Ovary (tissue), 9 donors: ENCODE results near the gene POLE. TPM values are rescaled to one million over a fixed set of nuclear protein-coding genes. Genes with fewer than 3 reads are reported as not detected.

Experiments used
- DNase-seq, 5 donors: peaks; one replicate each; pipeline ENCODE4 v3.0.0-alpha.2; 2019 to 2020
- H3K27ac ChIP-seq, 2 donors: fragments of 200-600 bp; one replicate each; pipeline versions ENCODE4 v1.5.1 to v1.8.0; 2019 to 2022
- H3K27me3 ChIP-seq: fragments of 200-600 bp; one replicate; pipeline ENCODE4 v1.8.0; 2022
- H3K36me3 ChIP-seq: fragments of 200-600 bp; sonication (generic); one replicate; pipeline ENCODE4 v1.5.1; 2019
- H3K4me1 ChIP-seq: one replicate; pipeline ENCODE4 v1.8.1; 2013; ENCODE audit warnings: mild to moderate bottlenecking, moderate library complexity; ENCODE audit not compliant: insufficient read depth
- H3K4me3 ChIP-seq: fragments of 200-600 bp; sonication (generic); one replicate; pipeline ENCODE4 v1.5.1; 2017
- H3K9me3 ChIP-seq, 2 donors: fragments of 200-600 bp in 1 of 2; sonication (generic) in 1 of 2; one replicate each; pipeline versions ENCODE4 v1.5.1 to v1.8.1; 2013 to 2019; ENCODE audit warnings: mild to moderate bottlenecking in 1 of 2, moderate library complexity in 1 of 2
- CTCF ChIP-seq, 3 donors: fragments of 450-650 bp in 2 of 3; fragments of 200-600 bp in 1 of 3; IDR thresholded peaks; one replicate each; pipeline versions ENCODE4 v1.5.1 to v1.8.0; 2016 to 2022; ENCODE audit warnings: antibody characterized with exemption in 3 of 3, mild to moderate bottlenecking in 1 of 3
- EP300 ChIP-seq: sonication (generic); formaldehyde crosslinking; IDR thresholded peaks from one replicate; pipeline ENCODE4 v1.6.1; 2017; ENCODE audit warnings: antibody characterized with exemption
- POLR2A ChIP-seq: fragments of 450-650 bp; IDR thresholded peaks from one replicate; pipeline ENCODE4 v1.6.1; 2017; ENCODE audit warnings: antibody characterized with exemption, mild to moderate bottlenecking, moderate library complexity
- WGBS, 3 donors: extraction: QIAGEN DNeasy Blood & Tissue Kit in 1 of 3; methylation state at CpG; one replicate each; pipeline versions ENCODE4 v1.1.5 to v1.1.7; 2013 to 2017; 5-methylcytosine and 5-hydroxymethylcytosine counted together
- intact Hi-C, 4 donors: fragments of 100-400 bp; cut with DNase I; formaldehyde crosslinking; loops; one replicate each; pipeline versions ENCODE4 v1.11.0 to v1.15.1; 2022 to 2023
- polyA plus RNA-seq, 2 donors: library from polyadenylated mRNA; stranded (reverse); fragments of 200-250 nt in 1 of 2; fragments of 350-450 nt in 1 of 2; fragmentation: Illumina TruSeq in 1 of 2; extraction: RNeasy Lipid Tissue Mini Kit (QIAGEN cat#74804) in 1 of 2; gene quantifications; one replicate each; pipeline ENCODE4 v1.2.3, GENCODE V29; 2013 to 2014
- total RNA-seq, 7 donors: library from RNA; depleted of rRNA in 2 of 7; stranded (reverse); fragments of >200 nt in 2 of 7; fragmentation: NEBNext Ultra II Directional in 3 of 7; extraction: Animal tissue kit (Norgen Biotek cat#: 25700) in 3 of 7; gene quantifications; one replicate each; pipeline versions ENCODE4 v1.1.0 to v1.2.4, GENCODE V29; 2016 to 2023
- donor health status: DM: no; HTN: no; CAD: no; lungs with moderate emphysema.
- donor health status: DM: no; HTN: no; CAD: no.
- donor health status: Bipolar disorder and iron deficiency.
- donor health status: DM: yes; HTN: yes; CAD: no.
- donor health status: DM: no; HTN: no; CAD: no.
- donor health status: DM: yes; HTN: yes; CAD: no.

The POLE gene
- total and polyA plus RNA-seq, 9 donors = 12.5 to 34.7 (median 24.0) TPM

GRCh38 chr12:132631666-132632065, 55.5 kb downstream of the POLE start:
- Histone ChIP-seq H3K27ac (no peak overlapping the region), H3K4me3 (no peak overlapping the region), H3K36me3 (no peaks in the 10 kb centered on the region), H3K9me3 (no peaks in the 10 kb centered on the region), H3K27me3 (no peaks in the 10 kb centered on the region), H3K4me1 (no peaks in the 10 kb centered on the region)
- DNase-seq = no peak
- WGBS, 3 donors = 92 to 95% (median 95%) methylated on average over 10 to 11 of the region's 11 CpGs
- intact Hi-C loops = loop anchor here in 1 of 4 donors (10.0 kb wide), 1 partner anchor 217 kb away; no protein-coding TSS in a partner anchor
- no peak for TF ChIP-seq EP300
- TF ChIP-seq CTCF (IDR thresholded peaks at IDR 0.05) = no peak
- TF ChIP-seq POLR2A = no peak

GRCh38 chr12:132630672-132631071, 56.5 kb downstream of the POLE start:
- Histone ChIP-seq H3K36me3 (no peaks in the 10 kb centered on the region), H3K27me3 (no peaks in the 10 kb centered on the region), H3K9me3 (no peaks in the 10 kb centered on the region), H3K4me3 (no peak overlapping the region), H3K27ac (no peak overlapping the region), H3K4me1 (no peaks in the 10 kb centered on the region)
- 94 to 96% (median 96%) methylated on average over 6 of the region's 6 CpGs for WGBS, 3 donors
- intact Hi-C loops = loop anchor here in 1 of 4 donors (10.0 kb wide), 1 partner anchor 216 kb away; no protein-coding TSS in a partner anchor
- no peak for TF ChIP-seq EP300
- TF ChIP-seq CTCF (IDR thresholded peaks at IDR 0.05) = no peak
- TF ChIP-seq POLR2A = no peak
- no peak for DNase-seq

GRCh38 chr12:132629330-132629729, 57.8 kb downstream of the POLE start:
- DNase-seq = no peak
- H3K27me3 ChIP-seq = no peaks in the 10 kb centered on the region
- no peaks in the 10 kb centered on the region for H3K36me3 ChIP-seq
- TF ChIP-seq POLR2A (no peak), EP300 (no peak), CTCF (IDR thresholded peaks at IDR 0.05) (no peak)
- H3K4me1 ChIP-seq = no peaks in the 10 kb centered on the region
- intact Hi-C loops = loop anchor here in 1 of 4 donors (10.0 kb wide), 1 partner anchor 475 kb away; no protein-coding TSS in a partner anchor
- WGBS, 3 donors = 93 to 97% (median 95%) methylated on average over 6 of the region's 6 CpGs
- no peak overlapping the region for H3K27ac ChIP-seq
- no peaks in the 10 kb centered on the region for H3K9me3 ChIP-seq
- no peak overlapping the region for H3K4me3 ChIP-seq

- Histone ChIP-seq H3K36me3 (no peaks in the 10 kb centered on the region), H3K27ac (no peak overlapping the region), H3K27me3 (no peaks in the 10 kb centered on the region), H3K4me1 (peaks cover 11% of the 10 kb centered on the region), H3K4me3 (no peak overlapping the region), H3K9me3 (no peaks in the 10 kb centered on the region)
- intact Hi-C loops = loop anchor here in 1 of 4 donors (10.0 kb wide), 1 partner anchor 471 kb away; no protein-coding TSS in a partner anchor
- WGBS, 3 donors = 97% methylated on average over 24 of the region's 24 CpGs
- no peak for DNase-seq
- no peak for TF ChIP-seq EP300
Observed at GRCh38 chr12:132625731-132626430, 61.3 kb downstream of the POLE start.
